Stimulated activated CD8-positive, alpha-beta memory T cell treated with anti-CD3 and anti-CD28 coated beads, Interleukin-15, amount 100 ng/mL, for 4 hours (primary cell): ENCODE results near the gene HNRNPH3.

Experiments
- DNase-seq, 2 donors: peaks; one replicate each; pipeline ENCODE4 v3.0.0-alpha.2; 2020; ENCODE audit warnings: low read depth in 2 of 2

Gene HNRNPH3

GRCh38 chr10:68330852-68331454, 911 bp upstream of the HNRNPH3 start:
- DNase-seq = no peak

GRCh38 chr10:68332259-68333057, 594 bp downstream of the HNRNPH3 start, which contains the start of gene PBLD:
Gene PBLD (minus strand): TSS chr10:68332928. CDS start chr10:68306844, 26,084 bp downstream.
- peak; percentile 9 to 17 for DNase-seq

GRCh38 chr10:68333058-68333395, 1.2 kb downstream of the HNRNPH3 start:
- no peak for DNase-seq

- no peak for DNase-seq
Observed at GRCh38 chr10:68333440-68334431, 1.9 kb downstream of the HNRNPH3 start.

- DNase-seq = no peak
Observed at GRCh38 chr10:68334672-68335467, 3.0 kb downstream of the HNRNPH3 start.

- DNase-seq = no peak
Observed at GRCh38 chr10:68336754-68337351, 5.0 kb downstream of the HNRNPH3 start.

GRCh38 chr10:68340358-68341080, 8.7 kb downstream of the HNRNPH3 start:
- no peak for DNase-seq

- DNase-seq = no peak
Observed at GRCh38 chr10:68342909-68343516, 11.1 kb downstream of the HNRNPH3 start.

GRCh38 chr10:68345621-68346020, 13.8 kb downstream of the HNRNPH3 start:
- no peak for DNase-seq

- DNase-seq = no peak
Observed at GRCh38 chr10:68346774-68347173, 14.9 kb downstream of the HNRNPH3 start.

GRCh38 chr10:68348265-68348741, 16.4 kb downstream of the HNRNPH3 start:
- DNase-seq = peak in 1 of 2 donors; percentile 12

GRCh38 chr10:68353537-68353936, 21.7 kb downstream of the HNRNPH3 start:
- no peak for DNase-seq

- no peak for DNase-seq
Observed at GRCh38 chr10:68359189-68359588, 27.3 kb downstream of the HNRNPH3 start.

GRCh38 chr10:68362590-68362989, 30.7 kb downstream of the HNRNPH3 start:
- DNase-seq = no peak

- DNase-seq = no peak
Observed at GRCh38 chr10:68364101-68364886, 32.4 kb downstream of the HNRNPH3 start.

- DNase-seq = no peak
Observed at GRCh38 chr10:68365611-68366010, 33.7 kb downstream of the HNRNPH3 start.

- no peak for DNase-seq
Observed at GRCh38 chr10:68366600-68366999, 34.7 kb downstream of the HNRNPH3 start.

- DNase-seq = no peak
Observed at GRCh38 chr10:68367121-68367520, 35.3 kb downstream of the HNRNPH3 start.

GRCh38 chr10:68371604-68372003, 39.7 kb downstream of the HNRNPH3 start:
- DNase-seq = no peak
